ENCODE measurements around the gene FAM107B. TPM values are rescaled to one million over a fixed set of nuclear protein-coding genes. Genes with fewer than 3 reads are reported as not detected.

The FAM107B gene
- total and polyA plus RNA-seq, 2 donors = 49.1 to 52.3 TPM

- H3K27me3 ChIP-seq (ENCODE audit: control insufficient read depth in 2 of 2, insufficient read depth in 1 of 2, low read length in 1 of 2) = peaks cover 0 to 3% of the 10 kb centered on the region in 2 donors
- H3K4me1 ChIP-seq (ENCODE audit: control insufficient read depth in 2 of 2, insufficient read depth in 2 of 2, low read length in 2 of 2) = no peaks in the 10 kb centered on the region
- no peaks in the 10 kb centered on the region for H3K9me3 ChIP-seq (ENCODE audit: control insufficient read depth in 2 of 2, insufficient read depth in 1 of 2, low read length in 1 of 2)
- H3K36me3 ChIP-seq (ENCODE audit: control insufficient read depth in 2 of 2, insufficient read depth in 2 of 2, low read length in 1 of 2) = no peaks in the 10 kb centered on the region
- no peak for DNase-seq (ENCODE audit: low read depth in 6 of 9, low spot score in 9 of 9)
- no peak overlapping the region for H3K27ac ChIP-seq (ENCODE audit: low read depth in 1 of 2, low read length in 1 of 2)
- whole genome bisulfite sequencing = 82% methylated on average over 1 of the region's 1 CpG
- no peak overlapping the region for H3K4me3 ChIP-seq (ENCODE audit: low read length in 2 of 2)
Measured at GRCh38 chr10:14489522-14490177, 285.0 kb downstream of the FAM107B start.

- no peaks in the 10 kb centered on the region for H3K36me3 ChIP-seq (ENCODE audit: control insufficient read depth in 2 of 2, insufficient read depth in 2 of 2, low read length in 1 of 2)
- 87% methylated on average over 6 of the region's 6 CpGs for WGBS
- no peak overlapping the region for H3K27ac ChIP-seq (ENCODE audit: low read depth in 1 of 2, low read length in 1 of 2)
- DNase-seq (ENCODE audit: low read depth in 6 of 9, low spot score in 9 of 9) = no peak
- no peak overlapping the region for H3K4me3 ChIP-seq (ENCODE audit: low read length in 2 of 2)
- H3K4me1 ChIP-seq (ENCODE audit: control insufficient read depth in 2 of 2, insufficient read depth in 2 of 2, low read length in 2 of 2) = no peaks in the 10 kb centered on the region
- peaks cover 0 to 3% of the 10 kb centered on the region in 2 donors for H3K27me3 ChIP-seq (ENCODE audit: control insufficient read depth in 2 of 2, insufficient read depth in 1 of 2, low read length in 1 of 2)
- H3K9me3 ChIP-seq (ENCODE audit: control insufficient read depth in 2 of 2, insufficient read depth in 1 of 2, low read length in 1 of 2) = no peaks in the 10 kb centered on the region
Measured at GRCh38 chr10:14487488-14487883, 287.2 kb downstream of the FAM107B start.

- no peak overlapping the region for H3K27ac ChIP-seq (ENCODE audit: low read depth in 1 of 2, low read length in 1 of 2)
Measured at GRCh38 chr10:14486777-14487487, 287.8 kb downstream of the FAM107B start.

GRCh38 chr10:14485986-14486385, 288.7 kb downstream of the FAM107B start:
- H3K9me3 ChIP-seq (ENCODE audit: control insufficient read depth in 2 of 2, insufficient read depth in 1 of 2, low read length in 1 of 2) = no peaks in the 10 kb centered on the region
- H3K36me3 ChIP-seq (ENCODE audit: control insufficient read depth in 2 of 2, insufficient read depth in 2 of 2, low read length in 1 of 2) = no peaks in the 10 kb centered on the region
- peaks cover 0 to 3% of the 10 kb centered on the region in 2 donors for H3K27me3 ChIP-seq (ENCODE audit: control insufficient read depth in 2 of 2, insufficient read depth in 1 of 2, low read length in 1 of 2)
- H3K27ac ChIP-seq (ENCODE audit: low read depth in 1 of 2, low read length in 1 of 2) = no peak overlapping the region
- WGBS = 96% methylated on average over 5 of the region's 5 CpGs
- H3K4me1 ChIP-seq (ENCODE audit: control insufficient read depth in 2 of 2, insufficient read depth in 2 of 2, low read length in 2 of 2) = no peaks in the 10 kb centered on the region
- no peak overlapping the region for H3K4me3 ChIP-seq (ENCODE audit: low read length in 2 of 2)
- DNase-seq (ENCODE audit: low read depth in 6 of 9, low spot score in 9 of 9) = no peak

More at GRCh38 chr10:14486777-14487487, 287.8 kb downstream of the FAM107B start:
- H3K36me3 ChIP-seq (ENCODE audit: control insufficient read depth in 2 of 2, insufficient read depth in 2 of 2, low read length in 1 of 2) = no peaks in the 10 kb centered on the region
- H3K9me3 ChIP-seq (ENCODE audit: control insufficient read depth in 2 of 2, insufficient read depth in 1 of 2, low read length in 1 of 2) = no peaks in the 10 kb centered on the region
- no peak for DNase-seq (ENCODE audit: low read depth in 6 of 9, low spot score in 9 of 9)
- no peak overlapping the region for H3K4me3 ChIP-seq (ENCODE audit: low read length in 2 of 2)
- WGBS = 89% methylated on average over 13 of the region's 13 CpGs
- H3K27me3 ChIP-seq (ENCODE audit: control insufficient read depth in 2 of 2, insufficient read depth in 1 of 2, low read length in 1 of 2) = peaks cover 0 to 3% of the 10 kb centered on the region in 2 donors
- no peaks in the 10 kb centered on the region for H3K4me1 ChIP-seq (ENCODE audit: control insufficient read depth in 2 of 2, insufficient read depth in 2 of 2, low read length in 2 of 2)

- no peak for DNase-seq (ENCODE audit: low read depth in 6 of 9, low spot score in 9 of 9)
- peaks cover 0 to 3% of the 10 kb centered on the region in 2 donors for H3K27me3 ChIP-seq (ENCODE audit: control insufficient read depth in 2 of 2, insufficient read depth in 1 of 2, low read length in 1 of 2)
- no peaks in the 10 kb centered on the region for H3K4me1 ChIP-seq (ENCODE audit: control insufficient read depth in 2 of 2, insufficient read depth in 2 of 2, low read length in 2 of 2)
- no peak overlapping the region for H3K4me3 ChIP-seq (ENCODE audit: low read length in 2 of 2)
- no peaks in the 10 kb centered on the region for H3K36me3 ChIP-seq (ENCODE audit: control insufficient read depth in 2 of 2, insufficient read depth in 2 of 2, low read length in 1 of 2)
- 98% methylated on average over 5 of the region's 5 CpGs for WGBS
- no peaks in the 10 kb centered on the region for H3K9me3 ChIP-seq (ENCODE audit: control insufficient read depth in 2 of 2, insufficient read depth in 1 of 2, low read length in 1 of 2)
- H3K27ac ChIP-seq (ENCODE audit: low read depth in 1 of 2, low read length in 1 of 2) = no peak overlapping the region
Measured at GRCh38 chr10:14483417-14483816, 291.3 kb downstream of the FAM107B start.

- 90% methylated on average over 9 of the region's 9 CpGs for WGBS
- DNase-seq (ENCODE audit: low read depth in 6 of 9, low spot score in 9 of 9) = no peak
- H3K9me3 ChIP-seq (ENCODE audit: control insufficient read depth in 2 of 2, insufficient read depth in 1 of 2, low read length in 1 of 2) = no peaks in the 10 kb centered on the region
- no peaks in the 10 kb centered on the region for H3K4me1 ChIP-seq (ENCODE audit: control insufficient read depth in 2 of 2, insufficient read depth in 2 of 2, low read length in 2 of 2)
- H3K27ac ChIP-seq (ENCODE audit: low read depth in 1 of 2, low read length in 1 of 2) = no peak overlapping the region
- no peak overlapping the region for H3K4me3 ChIP-seq (ENCODE audit: low read length in 2 of 2)
- H3K27me3 ChIP-seq (ENCODE audit: control insufficient read depth in 2 of 2, insufficient read depth in 1 of 2, low read length in 1 of 2) = peaks cover under 1 to 2% of the 10 kb centered on the region in 2 donors
- no peaks in the 10 kb centered on the region for H3K36me3 ChIP-seq (ENCODE audit: control insufficient read depth in 2 of 2, insufficient read depth in 2 of 2, low read length in 1 of 2)
Measured at GRCh38 chr10:14481752-14482151, 292.9 kb downstream of the FAM107B start.

GRCh38 chr10:14481014-14481413, 293.7 kb downstream of the FAM107B start:
- H3K4me1 ChIP-seq (ENCODE audit: control insufficient read depth in 2 of 2, insufficient read depth in 2 of 2, low read length in 2 of 2) = no peaks in the 10 kb centered on the region
- H3K4me3 ChIP-seq (ENCODE audit: low read length in 2 of 2) = no peak overlapping the region
- no peaks in the 10 kb centered on the region for H3K9me3 ChIP-seq (ENCODE audit: control insufficient read depth in 2 of 2, insufficient read depth in 1 of 2, low read length in 1 of 2)
- peaks cover 3 to 7% of the 10 kb centered on the region in 2 donors for H3K27me3 ChIP-seq (ENCODE audit: control insufficient read depth in 2 of 2, insufficient read depth in 1 of 2, low read length in 1 of 2)
- 91% methylated on average over 4 of the region's 4 CpGs for WGBS
- DNase-seq (ENCODE audit: low read depth in 6 of 9, low spot score in 9 of 9) = no peak
- H3K27ac ChIP-seq (ENCODE audit: low read depth in 1 of 2, low read length in 1 of 2) = no peak overlapping the region
- no peaks in the 10 kb centered on the region for H3K36me3 ChIP-seq (ENCODE audit: control insufficient read depth in 2 of 2, insufficient read depth in 2 of 2, low read length in 1 of 2)

- peaks cover 6 to 13% of the 10 kb centered on the region in 2 donors for H3K27me3 ChIP-seq (ENCODE audit: control insufficient read depth in 2 of 2, insufficient read depth in 1 of 2, low read length in 1 of 2)
- peak in 1 of 9 donors; percentile 21 for DNase-seq (ENCODE audit: low read depth in 6 of 9, low spot score in 9 of 9)
- H3K36me3 ChIP-seq (ENCODE audit: control insufficient read depth in 2 of 2, insufficient read depth in 2 of 2, low read length in 1 of 2) = no peaks in the 10 kb centered on the region
- 60% methylated on average over 3 of the region's 3 CpGs for WGBS
- no peak overlapping the region for H3K4me3 ChIP-seq (ENCODE audit: low read length in 2 of 2)
- H3K27ac ChIP-seq (ENCODE audit: low read depth in 1 of 2, low read length in 1 of 2) = no peak overlapping the region
- H3K4me1 ChIP-seq (ENCODE audit: control insufficient read depth in 2 of 2, insufficient read depth in 2 of 2, low read length in 2 of 2) = no peaks in the 10 kb centered on the region
- no peaks in the 10 kb centered on the region for H3K9me3 ChIP-seq (ENCODE audit: control insufficient read depth in 2 of 2, insufficient read depth in 1 of 2, low read length in 1 of 2)
Measured at GRCh38 chr10:14478604-14479003, 296.1 kb downstream of the FAM107B start.

GRCh38 chr10:14478201-14478600, 296.5 kb downstream of the FAM107B start:
- peaks cover 6 to 13% of the 10 kb centered on the region in 2 donors for H3K27me3 ChIP-seq (ENCODE audit: control insufficient read depth in 2 of 2, insufficient read depth in 1 of 2, low read length in 1 of 2)
- H3K27ac ChIP-seq (ENCODE audit: low read depth in 1 of 2, low read length in 1 of 2) = no peak overlapping the region
- 91% methylated on average over 7 of the region's 7 CpGs for WGBS
- no peaks in the 10 kb centered on the region for H3K9me3 ChIP-seq (ENCODE audit: control insufficient read depth in 2 of 2, insufficient read depth in 1 of 2, low read length in 1 of 2)
- H3K4me1 ChIP-seq (ENCODE audit: control insufficient read depth in 2 of 2, insufficient read depth in 2 of 2, low read length in 2 of 2) = no peaks in the 10 kb centered on the region
- DNase-seq (ENCODE audit: low read depth in 6 of 9, low spot score in 9 of 9) = no peak
- H3K36me3 ChIP-seq (ENCODE audit: control insufficient read depth in 2 of 2, insufficient read depth in 2 of 2, low read length in 1 of 2) = no peaks in the 10 kb centered on the region
- no peak overlapping the region for H3K4me3 ChIP-seq (ENCODE audit: low read length in 2 of 2)
